ENCODE results near the gene CYP1A2. TPM values are rescaled to one million over a fixed set of nuclear protein-coding genes. Genes with fewer than 3 reads are reported as not detected.

The CYP1A2 gene
- total and polyA plus RNA-seq, 9 of the 15 experiments (the other 6 are each of a cell fraction or from before 2014, with no cell fraction given): not detected

DNA sequence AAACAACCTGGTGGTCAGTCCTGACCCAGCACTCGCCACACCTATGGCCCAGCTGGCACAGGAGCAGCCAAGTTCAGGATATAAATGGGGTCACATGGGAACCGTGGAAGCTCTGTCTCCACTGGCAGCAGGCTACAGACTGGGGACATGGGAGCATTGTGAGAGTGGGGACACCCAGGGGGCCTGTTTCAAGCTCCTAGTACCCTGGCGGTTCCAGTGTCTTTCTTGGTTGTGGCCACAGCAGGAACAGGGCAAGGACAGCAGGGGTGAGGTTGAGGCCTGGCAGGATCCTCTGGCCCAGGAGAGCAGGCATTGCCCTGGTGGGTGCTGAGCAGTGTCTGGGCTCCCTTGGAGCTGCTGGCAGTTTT lies 35.1 kb downstream of the CYP1A2 start (continued):
- TF ChIP-seq HINFP (tag; conservative IDR thresholded peaks at IDR 0.05; ENCODE audit: low read depth) (no peak), ZNF184 (CRISPR knock-in tag; IDR thresholded peaks at IDR 0.05) (no peak), ATF4 (CRISPR knock-in tag; IDR thresholded peaks at IDR 0.05) (no peak), UBTF (IDR thresholded peaks at IDR 0.05; ENCODE audit: borderline replicate concordance in 1 of 2, low read depth in 2 of 2, low read length in 2 of 2) (no peak), CTBP1 (IDR thresholded peaks at IDR 0.05; ENCODE audit: borderline replicate concordance) (no peak), FOSL1 (tag; conservative IDR thresholded peaks at IDR 0.05) (no peak), CC2D1A (IDR thresholded peaks at IDR 0.05) (no peak), ZFP1 (CRISPR knock-in tag; IDR thresholded peaks at IDR 0.05) (no peak), HMG20B (CRISPR knock-in tag; IDR thresholded peaks at IDR 0.05) (no peak), KAT7 (CRISPR knock-in tag; IDR thresholded peaks at IDR 0.05; ENCODE audit: borderline replicate concordance) (no peak), ZNF354B (CRISPR knock-in tag; IDR thresholded peaks at IDR 0.05) (no peak), PPARD (CRISPR knock-in tag; IDR thresholded peaks at IDR 0.05) (no peak), NCOA4 (IDR thresholded peaks at IDR 0.05; ENCODE audit: partially characterized antibody) (no peak), CHCHD3 (CRISPR knock-in tag; IDR thresholded peaks at IDR 0.05) (no peak), NCOA6 (IDR thresholded peaks at IDR 0.05) (no peak), HNRNPUL1 (IDR thresholded peaks at IDR 0.05; ENCODE audit: low read length) (no peak), EWSR1 (IDR thresholded peaks at IDR 0.05; ENCODE audit: borderline replicate concordance, low read depth, partially characterized antibody) (no peak), ZMIZ1 (IDR thresholded peaks at IDR 0.05; ENCODE audit: low read depth in 2 of 2, low read length in 2 of 2) (no peak), TEAD2 (tag; IDR thresholded peaks at IDR 0.05) (no peak), ZNF280B (CRISPR knock-in tag; IDR thresholded peaks at IDR 0.05) (no peak), RFX1 (IDR thresholded peaks at IDR 0.05) (no peak), GATAD2A (IDR thresholded peaks at IDR 0.05) (no peak)

Measured in K562 (cell line).